HUES64 (cell line): Measurements from ENCODE around the gene RTBDN.

ENCODE experiments used
- H3K27ac ChIP-seq: 2 replicates; pipeline ENCODE4 v1.7.0; 2013; ENCODE audit warnings: low read depth, low read length, inconsistent platforms
- H3K27me3 ChIP-seq: 2 replicates; pipeline ENCODE4 v1.6.1; 2013; ENCODE audit warnings: mild to moderate bottlenecking, low read length; ENCODE audit not compliant: insufficient read depth
- H3K36me3 ChIP-seq: 2 replicates; pipeline ENCODE4 v1.6.1; 2013; ENCODE audit warnings: mild to moderate bottlenecking, low read length; ENCODE audit not compliant: insufficient read depth
- H3K4me1 ChIP-seq: 2 replicates; pipeline ENCODE4 v1.6.1; 2013; ENCODE audit warnings: mild to moderate bottlenecking, low read length, moderate library complexity; ENCODE audit not compliant: insufficient read depth
- H3K4me3 ChIP-seq: 2 replicates; pipeline ENCODE4 v1.5.1; 2013; ENCODE audit warnings: mild to moderate bottlenecking, low read length, moderate library complexity
- H3K9ac ChIP-seq: 2 replicates; pipeline ENCODE4 v1.6.1; 2013; ENCODE audit warnings: mild to moderate bottlenecking, low read depth, low read length
- H3K9me3 ChIP-seq: 2 replicates; pipeline ENCODE4 v1.6.1; 2013; ENCODE audit warnings: low read depth, low read length; ENCODE audit not compliant: insufficient read depth
- WGBS: fragments of 150-250, 120-280 bp; methylation state at CpG from one replicate; pipeline ENCODE4 v1.1.7; 2013; ENCODE audit warnings: missing lambda C conversion rate; 5-methylcytosine and 5-hydroxymethylcytosine counted together

RTBDN gene

DNA sequence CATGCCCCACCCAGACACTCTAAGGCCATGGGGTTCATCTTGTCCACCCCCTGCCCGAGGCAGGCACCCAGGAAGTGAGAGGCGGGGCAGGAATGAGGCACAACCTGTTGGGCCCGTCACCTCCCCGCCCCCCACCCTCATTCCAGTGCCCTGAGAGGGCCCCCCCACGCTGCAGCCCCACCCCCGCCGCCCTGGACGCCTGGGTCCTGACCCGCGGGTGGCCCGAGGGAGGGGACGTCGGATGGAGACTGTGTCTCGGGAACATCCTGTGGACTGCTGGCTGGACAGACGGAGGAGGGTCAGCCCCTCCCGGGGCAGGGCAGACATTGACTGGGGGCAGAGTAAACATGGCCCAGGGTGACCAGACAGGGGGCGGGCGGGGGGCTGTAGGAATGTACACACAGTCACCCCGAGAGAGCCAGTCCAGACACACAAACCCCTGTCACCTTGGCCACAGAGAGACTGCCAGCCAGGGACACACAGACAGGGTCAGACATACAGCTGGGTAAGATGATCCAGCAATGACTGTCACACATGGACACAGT, 50.5 kb downstream of the RTBDN start:
- Histone ChIP-seq H3K4me1 (peaks cover 28% of the 10 kb centered on the region), H3K27ac (no peak overlapping the region; the same call in 1 of the 2 replicates), H3K9ac (no peak overlapping the region), H3K9me3 (no peaks in the 10 kb centered on the region), H3K4me3 (no peak overlapping the region), H3K27me3 (no peaks in the 10 kb centered on the region), H3K36me3 (no peaks in the 10 kb centered on the region)
- 47% methylated on average over 18 of the region's 19 CpGs for WGBS

- no peaks in the 10 kb centered on the region for H3K9me3 ChIP-seq
- H3K4me1 ChIP-seq = peaks cover 28% of the 10 kb centered on the region
- no peak overlapping the region; the same call in 1 of the 2 replicates for H3K27ac ChIP-seq
- WGBS = 20% methylated on average over 15 of the region's 16 CpGs
- no peaks in the 10 kb centered on the region for H3K36me3 ChIP-seq
- no peaks in the 10 kb centered on the region for H3K27me3 ChIP-seq
- H3K4me3 ChIP-seq = peak overlapping the region; percentile 54
- H3K9ac ChIP-seq = peak overlapping the region; percentile 66; the same call in 1 of the 2 replicates
These were observed 51.0 kb downstream of the RTBDN start for GRCh38 chr19:12783291-12783848.

GRCh38 chr19:12782424-12783290, 51.7 kb downstream of the RTBDN start:
- H3K4me1 ChIP-seq = peaks cover 24% of the 10 kb centered on the region
- no peaks in the 10 kb centered on the region for H3K9me3 ChIP-seq
- no peaks in the 10 kb centered on the region for H3K27me3 ChIP-seq
- peak overlapping the region; percentile 47; the same call in 1 of the 2 replicates for H3K27ac ChIP-seq
- peak overlapping the region; percentile 66 for H3K9ac ChIP-seq
- peak overlapping the region; percentile 54 for H3K4me3 ChIP-seq
- 3% methylated on average over 88 of the region's 88 CpGs for WGBS
- H3K36me3 ChIP-seq = no peaks in the 10 kb centered on the region

GRCh38 chr19:12782174-12782423, 52.3 kb downstream of the RTBDN start:
- H3K4me1 ChIP-seq = peaks cover 24% of the 10 kb centered on the region
- no peak overlapping the region for H3K9ac ChIP-seq
- H3K9me3 ChIP-seq = no peaks in the 10 kb centered on the region
- H3K27me3 ChIP-seq = no peaks in the 10 kb centered on the region
- WGBS = 62% methylated on average over 12 of the region's 12 CpGs
- no peaks in the 10 kb centered on the region for H3K36me3 ChIP-seq
- H3K27ac ChIP-seq = no peak overlapping the region
- H3K4me3 ChIP-seq = peak overlapping the region; percentile 54

- Histone ChIP-seq H3K4me3 (peak overlapping the region; percentile 65), H3K27me3 (no peaks in the 10 kb centered on the region), H3K36me3 (0 out of 2 replicates have a peak, but pooled peaks cover 1% of the 10 kb centered on the region), H3K27ac (peak overlapping the region; percentile 71; the same call in 1 of the 2 replicates), H3K9ac (peak overlapping the region; percentile 37; the same call in 1 of the 2 replicates), H3K9me3 (no peaks in the 10 kb centered on the region), H3K4me1 (peaks cover 20% of the 10 kb centered on the region)
- 74% methylated on average over 15 of the region's 15 CpGs for WGBS
These were observed 55.0 kb downstream of the RTBDN start for GRCh38 chr19:12779162-12779993.

- Histone ChIP-seq H3K27ac (peak overlapping the region; percentile 71; the same call in 1 of the 2 replicates), H3K9ac (peak overlapping the region; percentile 37; the same call in 1 of the 2 replicates), H3K4me1 (peaks cover 16% of the 10 kb centered on the region), H3K4me3 (peak overlapping the region; percentile 65), H3K36me3 (0 out of 2 replicates have a peak, but pooled peaks cover 4% of the 10 kb centered on the region), H3K9me3 (no peaks in the 10 kb centered on the region), H3K27me3 (no peaks in the 10 kb centered on the region)
- WGBS = 25% methylated on average over 6 of the region's 6 CpGs
These were observed 55.5 kb downstream of the RTBDN start for GRCh38 chr19:12778905-12779161.

DNA sequence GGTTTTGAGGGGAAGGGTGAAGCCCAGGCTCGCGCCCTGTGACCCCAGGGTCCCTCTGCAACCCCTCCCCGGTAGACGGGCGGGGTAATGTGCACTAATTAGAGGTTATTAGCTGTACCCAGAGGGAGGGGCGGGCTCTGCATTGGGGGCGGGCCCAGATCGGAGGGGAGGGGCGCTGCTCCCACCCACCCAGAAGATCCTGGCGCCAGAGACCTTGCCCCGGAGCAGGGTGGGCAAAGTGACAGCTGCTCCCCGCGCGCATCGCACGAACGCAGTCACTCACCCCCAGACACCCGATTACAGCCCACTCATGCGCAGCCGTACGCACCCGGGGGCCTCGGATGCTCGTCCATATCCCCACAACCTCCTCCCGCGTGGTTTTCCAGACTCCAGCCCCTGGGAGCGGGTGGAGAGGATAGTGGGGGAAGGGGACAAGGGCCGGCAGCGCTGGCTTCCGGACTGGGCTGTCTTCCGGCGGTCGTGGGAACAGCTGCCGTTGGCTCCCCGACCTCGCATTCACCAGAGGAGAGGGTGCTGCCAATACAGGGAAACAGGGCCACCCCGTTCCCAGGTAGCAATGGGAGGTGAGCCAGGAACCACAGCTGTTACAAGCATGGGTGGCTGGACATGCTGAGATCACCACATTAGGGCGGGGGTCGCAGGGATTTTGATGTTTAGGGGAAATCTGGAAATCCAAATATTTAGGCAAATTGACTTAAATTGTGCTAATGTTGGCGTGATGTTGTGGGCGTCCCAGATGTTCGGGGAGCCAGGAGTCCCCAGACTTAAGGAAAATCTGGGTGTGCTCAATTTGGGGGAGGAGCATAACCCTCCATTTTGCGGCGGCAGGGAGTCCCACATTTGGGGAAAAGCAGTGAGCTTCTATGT, 56.1 kb downstream of the RTBDN start:
- Histone ChIP-seq H3K9ac (peak overlapping the region; percentile 37; the same call in 1 of the 2 replicates), H3K36me3 (0 out of 2 replicates have a peak, but pooled peaks cover 4% of the 10 kb centered on the region), H3K27me3 (no peaks in the 10 kb centered on the region), H3K4me1 (peaks cover 12% of the 10 kb centered on the region), H3K9me3 (no peaks in the 10 kb centered on the region), H3K27ac (peak overlapping the region; percentile 71; the same call in 1 of the 2 replicates), H3K4me3 (peak overlapping the region; percentile 65)
- 3% methylated on average over 42 of the region's 44 CpGs for WGBS

DNA sequence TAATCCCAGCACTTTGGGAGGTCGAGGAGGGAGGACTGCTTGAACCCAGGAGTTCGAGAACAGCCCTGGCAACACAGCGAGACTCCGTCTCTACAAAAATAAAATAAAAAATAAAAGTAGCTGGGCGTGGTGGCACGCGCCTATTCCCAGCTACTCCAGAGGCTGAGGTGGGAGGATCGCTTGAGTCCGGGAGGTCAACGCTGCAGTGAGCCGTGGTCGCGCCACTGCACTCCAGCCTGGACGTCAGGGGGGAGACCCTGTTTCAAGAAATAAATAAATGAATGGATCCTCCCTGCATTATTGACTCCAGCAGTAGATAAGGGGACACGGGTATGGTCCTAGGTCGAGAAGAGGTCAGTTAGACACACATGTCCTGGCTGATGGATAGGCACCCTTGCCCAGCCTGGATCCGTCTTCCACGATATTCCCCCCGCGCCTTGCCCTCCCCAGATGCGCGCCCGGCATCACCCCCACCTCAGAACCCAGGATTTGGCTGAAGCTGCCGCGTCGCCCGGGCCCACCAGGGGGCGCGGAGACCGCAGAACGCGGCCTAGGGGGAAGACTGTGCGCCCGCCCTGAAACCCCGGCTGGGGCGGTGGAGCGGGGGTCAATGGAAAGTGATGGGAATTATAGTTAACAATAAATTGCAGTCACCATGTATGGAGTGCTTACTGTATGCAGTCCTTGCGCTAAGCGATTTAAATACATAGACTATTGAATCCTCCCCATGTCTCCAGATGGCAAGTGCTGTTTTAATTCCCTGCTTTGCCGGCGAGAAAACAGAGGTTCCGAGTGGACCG, 57.0 kb downstream of the RTBDN start:
- H3K4me3 ChIP-seq = peak overlapping the region; percentile 65
- 14% methylated on average over 42 of the region's 43 CpGs for WGBS
- no peak overlapping the region for H3K27ac ChIP-seq
- peaks cover 12% of the 10 kb centered on the region for H3K4me1 ChIP-seq
- H3K27me3 ChIP-seq = no peaks in the 10 kb centered on the region
- no peak overlapping the region for H3K9ac ChIP-seq
- H3K9me3 ChIP-seq = no peaks in the 10 kb centered on the region
- H3K36me3 ChIP-seq = 0 out of 2 replicates have a peak, but pooled peaks cover 4% of the 10 kb centered on the region
